Measurements from ENCODE around the gene MACROH2A2. TPM values are rescaled to one million over a fixed set of nuclear protein-coding genes. Genes with fewer than 3 reads are reported as not detected.
"Not testable (repeated sequence)": the region's sequence is repeated elsewhere in the genome, so short reads cannot be mapped to it uniquely, and the experiment has no call there.

Gene MACROH2A2
- total RNA-seq, 2 donors from 2014 or later, result 10.4 to 11.8 TPM

DNA sequence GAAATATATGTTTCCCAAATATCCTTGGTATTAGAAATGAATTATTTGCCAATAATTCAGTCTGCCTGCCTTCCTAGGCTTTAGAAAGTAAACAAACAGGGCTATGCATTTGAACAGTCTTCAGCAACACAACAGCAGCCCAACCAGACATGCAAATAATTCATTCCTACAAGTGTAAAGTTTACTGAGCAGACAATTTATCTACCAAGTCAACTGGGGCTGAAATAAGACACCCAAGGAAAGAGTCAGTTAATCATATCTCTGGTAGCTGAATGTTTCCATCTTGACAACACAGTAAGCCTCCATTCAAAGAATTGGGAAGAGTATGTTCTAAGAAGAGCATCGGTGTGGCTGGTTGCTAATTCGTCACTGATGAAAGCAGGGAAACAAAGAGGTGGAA, 41.6 kb downstream of the MACROH2A2 start:
- intact Hi-C loops (cut with DNase I, micrococcal nuclease), result no loop called here
- no peak for ATAC-seq
- no peak for DNase-seq

DNA sequence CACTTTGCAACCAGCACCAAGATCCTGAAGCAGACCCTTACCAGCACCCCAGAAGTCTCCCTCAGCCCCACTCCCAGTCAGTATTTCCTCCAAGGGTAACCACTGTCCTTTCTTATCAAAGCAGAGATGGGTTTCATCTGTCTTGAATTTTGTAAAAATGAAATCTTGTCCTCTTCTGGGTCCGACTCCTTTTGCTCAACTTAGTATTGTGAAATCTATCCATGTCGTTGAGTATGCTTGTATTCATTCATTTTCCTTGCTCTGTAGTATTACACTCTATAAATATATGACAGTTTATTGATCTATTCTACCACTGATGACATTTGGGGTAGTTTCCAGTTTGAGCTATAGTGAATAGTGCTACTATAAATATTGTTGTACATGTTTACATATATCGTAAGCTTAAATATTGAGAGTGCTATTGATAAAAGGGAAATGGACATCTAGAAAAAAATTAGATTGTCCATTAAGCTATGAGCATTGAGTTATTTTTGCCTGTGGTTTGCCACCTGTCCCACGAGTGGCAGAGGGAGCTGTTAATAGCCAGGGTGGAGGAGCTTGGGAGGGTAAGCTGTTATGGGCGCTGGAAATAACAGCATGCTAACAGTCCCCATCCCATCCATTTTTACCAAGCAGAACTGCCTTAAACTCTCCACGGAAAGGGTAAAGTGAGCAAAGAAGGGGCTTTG, 43.5 kb downstream of the MACROH2A2 start:
- intact Hi-C loops (cut with DNase I, micrococcal nuclease), result no loop called here
- no peak for ATAC-seq
- no peak for DNase-seq

DNA sequence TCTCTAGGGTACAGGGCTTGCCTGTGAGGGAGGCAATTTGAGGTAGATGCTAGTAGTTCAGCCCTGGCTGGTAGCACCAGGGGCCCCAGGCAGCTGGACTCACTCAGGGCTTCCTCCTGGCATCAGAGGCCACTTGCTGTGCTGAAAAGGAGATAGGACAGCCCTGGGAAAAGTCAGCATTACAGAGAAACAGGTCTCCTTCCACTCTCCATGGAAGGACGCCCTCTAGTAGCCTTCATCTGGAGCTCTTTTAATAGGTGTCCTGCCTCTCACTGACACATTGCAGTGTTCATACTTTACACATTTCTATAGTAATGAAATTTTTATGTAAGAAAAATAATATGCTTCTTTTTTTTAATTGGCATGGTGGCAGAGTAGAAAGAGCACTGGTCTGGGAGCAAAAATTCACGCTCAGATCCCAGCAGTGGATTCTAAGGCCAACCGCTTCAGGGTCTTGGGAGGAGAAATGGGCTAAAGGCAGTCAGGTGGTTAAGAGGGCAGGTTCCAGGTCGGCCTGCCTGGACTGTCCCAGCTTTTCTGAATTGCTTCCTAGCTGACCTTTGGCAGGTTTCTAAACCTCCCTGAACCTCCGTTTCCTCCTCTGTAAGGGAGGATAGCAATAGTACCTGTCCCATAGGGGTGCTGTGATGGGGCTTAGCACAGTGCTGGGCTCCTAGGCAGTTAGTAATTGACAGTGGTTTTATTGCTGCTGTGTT, 44.2 kb downstream of the MACROH2A2 start:
- ATAC-seq (no peak), DNase-seq (no peak)
- intact Hi-C loops (cut with DNase I, micrococcal nuclease), result no loop called here

DNA sequence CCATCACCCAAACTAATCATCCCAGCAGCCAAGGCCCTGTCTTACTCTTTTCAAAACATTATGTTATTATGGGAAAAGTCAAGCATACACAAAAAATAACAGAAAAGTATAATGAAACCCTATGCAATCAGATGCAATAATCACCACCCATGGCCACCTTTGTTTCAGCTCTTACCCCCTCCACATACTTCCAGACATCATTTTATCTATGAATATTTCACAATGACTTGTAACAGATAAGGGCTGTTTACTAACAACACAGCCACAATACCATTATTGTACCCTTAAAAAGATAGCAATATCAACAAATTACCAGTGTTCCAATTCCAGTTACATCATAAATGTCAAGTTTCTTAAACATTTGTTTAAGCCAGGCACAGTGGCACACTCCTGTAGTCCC, 44.8 kb downstream of the MACROH2A2 start:
- intact Hi-C loops (cut with DNase I, micrococcal nuclease), result no loop called here
- no peak for ATAC-seq
- no peak for DNase-seq

DNA sequence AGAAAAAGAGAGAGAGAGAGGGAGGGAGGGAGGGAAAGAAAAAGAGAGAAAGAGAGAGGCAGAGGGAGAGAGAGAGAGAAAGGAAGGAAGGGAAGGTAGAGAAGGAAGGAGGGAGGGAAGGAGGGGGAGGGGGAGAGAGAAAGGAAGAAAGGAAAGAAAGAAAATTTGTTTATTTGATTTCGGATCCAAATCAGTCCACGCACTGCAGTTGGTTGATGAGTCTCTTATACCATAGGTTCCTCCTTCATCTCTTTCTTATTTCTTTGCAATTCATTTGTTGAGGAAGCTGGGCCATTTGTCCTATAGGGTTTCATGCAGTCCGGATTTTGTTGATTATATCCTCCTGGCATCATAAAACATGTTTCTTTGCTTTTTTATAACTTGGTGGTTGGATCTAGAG, 45.6 kb downstream of the MACROH2A2 start:
- ATAC-seq (no peak), DNase-seq (no peak)
- intact Hi-C loops (cut with DNase I, micrococcal nuclease), result no loop called here

DNA sequence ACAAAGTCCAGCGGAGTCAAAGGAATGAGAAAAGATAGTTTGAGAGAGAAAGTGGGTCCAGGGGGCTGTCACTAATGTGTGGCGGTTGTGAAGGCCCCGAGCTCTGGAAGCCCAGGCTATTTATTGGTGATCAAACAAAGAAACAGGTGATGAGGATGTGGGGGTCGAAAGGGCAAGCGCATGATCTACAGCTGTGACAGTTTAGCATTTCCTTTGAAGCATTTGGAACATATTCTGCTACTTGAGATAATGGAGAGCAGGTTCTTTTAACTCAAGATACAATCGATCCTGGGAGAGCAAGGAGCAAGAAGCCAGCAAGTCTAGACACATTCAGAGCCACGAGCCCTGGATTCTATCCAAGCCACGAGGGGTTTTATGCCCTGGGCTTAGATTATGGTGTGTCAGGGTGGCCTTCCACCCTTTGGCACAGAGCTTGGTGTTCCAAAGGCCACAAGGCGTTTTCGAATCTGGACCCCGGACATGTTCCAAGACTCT, 48.5 kb downstream of the MACROH2A2 start:
- intact Hi-C loops (cut with DNase I, micrococcal nuclease); DNase-seq; ATAC-seq: not testable (repeated sequence)

DNA sequence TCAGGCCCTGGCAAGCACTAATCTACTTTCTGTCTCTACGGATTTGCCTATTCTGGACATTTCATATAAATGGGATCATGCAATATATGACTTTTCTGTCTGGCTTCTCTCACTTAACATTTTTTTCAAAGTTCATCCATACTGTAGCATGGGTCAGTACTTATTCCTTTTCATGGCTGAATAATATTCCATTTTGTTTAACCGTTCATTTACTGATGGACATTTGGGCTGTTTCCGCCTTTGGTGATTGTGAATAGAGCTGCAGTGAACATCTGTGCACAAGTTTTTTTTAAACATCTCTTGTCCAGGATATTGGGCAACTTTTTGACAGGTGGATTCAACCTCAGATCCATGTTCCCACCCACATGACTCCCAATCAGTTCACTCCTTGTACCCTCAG, 49.0 kb downstream of the MACROH2A2 start:
- intact Hi-C loops (cut with DNase I, micrococcal nuclease), result no loop called here
- DNase-seq (no peak), ATAC-seq (no peak)

DNA sequence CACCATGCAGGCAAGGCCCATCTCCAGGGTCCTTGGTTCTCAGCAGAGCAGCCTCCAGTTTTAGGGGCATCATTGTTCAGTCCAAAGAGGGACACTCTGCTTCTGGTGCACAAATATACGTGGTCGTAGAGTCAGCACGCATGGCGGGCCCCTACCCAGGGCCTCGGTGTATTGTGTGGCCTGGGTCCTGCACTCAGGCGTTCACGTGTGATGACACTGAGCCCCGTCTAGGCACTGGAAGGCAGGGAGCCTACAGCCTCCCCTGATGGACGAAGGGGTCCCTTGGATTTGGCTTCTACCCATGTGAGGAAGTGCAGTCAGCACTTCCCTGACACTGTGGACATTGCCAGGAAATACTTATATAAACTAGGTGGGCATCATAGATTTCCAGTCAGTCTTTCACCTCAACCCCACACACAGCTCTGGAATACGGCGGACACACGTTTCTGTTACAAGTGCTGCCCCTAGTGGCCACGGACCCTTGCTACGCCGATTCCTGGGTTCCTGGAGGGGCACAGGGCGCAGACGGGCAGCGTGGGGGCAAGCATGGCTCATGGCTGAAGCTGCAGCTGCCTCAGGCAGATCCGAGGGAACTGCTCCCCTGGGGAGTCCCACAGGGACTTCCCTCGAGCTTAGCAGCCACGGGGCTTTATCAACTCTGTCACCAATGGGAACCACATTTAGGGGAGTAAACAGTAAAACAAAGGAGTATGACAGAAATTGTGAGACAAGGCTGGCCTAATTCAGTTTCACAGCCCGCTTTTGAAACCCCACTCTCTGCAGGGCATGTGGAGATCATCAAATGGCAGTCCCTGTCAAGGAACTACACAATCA, 54.5 kb downstream of the MACROH2A2 start:
- DNase-seq (no peak), ATAC-seq (no peak)
- intact Hi-C loops (cut with DNase I, micrococcal nuclease), result no loop called here

DNA sequence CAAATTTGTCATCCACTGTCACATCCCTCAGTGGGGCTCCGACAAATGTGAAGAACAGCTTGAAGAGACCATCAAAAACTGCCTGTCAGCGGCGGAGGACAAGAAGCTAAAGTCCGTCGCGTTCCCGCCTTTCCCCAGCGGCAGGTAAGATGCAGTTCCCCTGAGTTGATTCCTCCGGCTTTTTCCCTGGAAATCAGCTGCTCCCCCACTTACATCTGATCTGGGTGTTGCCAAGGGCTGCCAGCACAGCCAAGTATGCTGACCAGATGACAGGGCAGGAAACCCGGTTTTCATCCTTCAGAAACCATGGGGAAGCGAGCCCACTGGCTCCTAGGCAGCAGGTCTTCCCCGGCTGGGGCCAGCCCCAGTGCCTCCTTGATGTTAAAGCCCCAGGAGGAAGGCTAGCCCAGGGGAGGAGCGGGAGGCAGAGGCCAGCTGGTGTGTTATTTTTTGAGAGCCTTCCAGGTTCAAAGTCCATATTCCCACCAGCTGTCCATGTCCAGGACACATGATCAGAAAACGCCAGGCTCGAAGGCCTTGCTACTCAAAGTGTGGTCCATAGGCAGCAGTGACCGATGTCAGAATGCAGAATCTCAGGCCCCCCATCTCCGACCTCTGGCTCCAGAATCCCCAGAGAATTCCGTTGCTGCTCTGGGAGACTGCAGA, 56.6 kb downstream of the MACROH2A2 start:
- DNase-seq (no peak), ATAC-seq (peak; percentile 60)
- intact Hi-C loops (cut with DNase I, micrococcal nuclease), result no loop called here

DNA sequence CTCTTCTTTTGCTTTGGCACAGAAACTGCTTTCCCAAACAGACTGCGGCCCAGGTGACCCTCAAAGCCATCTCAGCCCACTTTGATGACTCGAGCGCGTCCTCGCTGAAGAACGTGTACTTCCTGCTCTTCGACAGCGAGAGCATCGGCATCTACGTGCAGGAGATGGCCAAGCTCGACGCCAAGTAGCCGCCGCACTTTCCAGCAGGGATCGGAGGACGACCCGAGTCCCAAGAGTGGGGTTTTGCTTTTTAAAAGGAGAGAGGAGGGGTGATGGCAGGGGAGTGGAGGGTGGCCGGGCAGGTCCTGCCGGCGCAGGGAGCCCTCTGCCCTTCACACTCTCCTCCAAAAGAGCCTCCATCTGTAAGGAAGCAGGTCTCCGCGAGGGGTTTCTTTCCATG, 58.9 kb downstream of the MACROH2A2 start:
- ATAC-seq, result no peak
- no peak for DNase-seq
- intact Hi-C loops (cut with DNase I, micrococcal nuclease), result no loop called here

DNA sequence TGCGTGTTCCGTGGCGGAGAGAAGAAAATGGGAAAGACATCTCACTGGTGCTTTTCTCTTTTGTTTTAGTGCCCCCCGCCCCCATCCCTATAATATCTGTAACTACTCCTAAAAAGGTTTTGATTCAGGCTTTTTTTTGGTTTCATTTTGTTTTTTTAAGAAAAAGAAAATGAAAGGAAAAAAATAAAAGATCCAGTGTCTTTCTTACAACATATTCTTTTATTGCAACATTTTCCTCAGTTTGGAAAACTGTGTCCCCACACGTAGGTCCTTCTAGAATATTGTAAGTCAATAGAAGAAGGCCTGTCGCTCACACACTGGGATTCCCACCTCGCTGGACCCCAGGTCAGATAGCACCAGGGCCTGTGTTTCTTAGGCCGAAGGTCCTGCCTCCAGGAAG, 59.4 kb downstream of the MACROH2A2 start:
- ATAC-seq, result no peak
- DNase-seq, result no peak
- intact Hi-C loops (cut with DNase I, micrococcal nuclease), result no loop called here

DNA sequence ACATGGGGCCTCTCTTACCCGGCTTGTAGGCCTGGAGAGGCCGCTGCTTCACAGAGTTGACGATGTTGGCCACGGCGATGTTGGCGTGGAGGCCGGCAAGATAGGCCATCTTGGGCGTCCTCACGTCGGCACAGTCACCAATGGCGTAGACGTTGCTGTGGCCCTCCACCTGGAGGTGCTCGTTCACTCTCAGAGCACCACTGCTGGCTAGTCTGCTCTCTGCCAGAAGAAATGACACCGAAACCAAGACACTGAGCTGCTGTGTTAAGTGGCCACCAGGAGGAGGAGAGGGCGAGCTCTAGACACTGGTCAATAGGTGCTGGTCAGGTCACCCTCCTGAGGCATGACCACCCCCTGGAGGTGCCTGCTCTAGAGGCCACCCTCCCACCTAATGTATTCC, 62.3 kb downstream of the MACROH2A2 start:
- DNase-seq (no peak), ATAC-seq (no peak)
- intact Hi-C loops (cut with DNase I, micrococcal nuclease), result no loop called here

DNA sequence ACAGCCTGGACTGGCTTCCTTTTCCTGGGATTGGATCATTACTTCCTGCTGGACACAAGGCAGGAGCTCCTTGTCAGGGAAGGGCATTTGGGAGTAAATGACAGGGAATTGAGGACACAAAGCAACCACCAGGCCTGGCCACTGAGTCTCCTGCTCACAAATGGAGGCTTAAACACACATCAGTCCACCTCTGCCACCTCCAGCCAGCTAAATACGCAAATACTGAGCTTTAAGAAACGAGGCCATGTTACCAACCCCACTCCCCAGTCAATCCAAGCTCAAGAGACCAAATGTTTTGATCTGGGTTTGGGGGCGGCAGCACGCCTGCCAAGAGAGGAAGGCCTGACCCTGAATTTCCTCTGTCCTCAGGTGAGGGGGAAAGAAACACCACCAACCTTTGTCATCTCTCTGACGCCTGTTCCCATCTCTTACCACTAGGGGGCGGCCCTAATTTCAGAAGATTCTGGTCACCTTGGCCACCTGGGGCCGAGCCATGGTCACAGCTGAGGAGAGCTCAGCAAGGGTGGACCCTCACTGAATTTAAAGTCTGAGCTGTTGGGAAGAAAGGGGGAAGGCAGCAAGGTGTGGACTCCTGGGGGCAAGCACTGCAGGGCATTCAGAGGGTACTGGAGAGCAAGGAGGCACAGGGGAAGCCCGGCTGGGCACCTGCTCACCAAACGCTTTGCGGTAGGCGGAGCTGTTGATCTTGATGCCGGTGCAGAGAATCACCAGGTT, 63.5 kb downstream of the MACROH2A2 start:
- ATAC-seq (peak; percentile 83), DNase-seq (peak in 1 of 2 donors; percentile 61)
- intact Hi-C loops (cut with DNase I, micrococcal nuclease), result no loop called here

DNA sequence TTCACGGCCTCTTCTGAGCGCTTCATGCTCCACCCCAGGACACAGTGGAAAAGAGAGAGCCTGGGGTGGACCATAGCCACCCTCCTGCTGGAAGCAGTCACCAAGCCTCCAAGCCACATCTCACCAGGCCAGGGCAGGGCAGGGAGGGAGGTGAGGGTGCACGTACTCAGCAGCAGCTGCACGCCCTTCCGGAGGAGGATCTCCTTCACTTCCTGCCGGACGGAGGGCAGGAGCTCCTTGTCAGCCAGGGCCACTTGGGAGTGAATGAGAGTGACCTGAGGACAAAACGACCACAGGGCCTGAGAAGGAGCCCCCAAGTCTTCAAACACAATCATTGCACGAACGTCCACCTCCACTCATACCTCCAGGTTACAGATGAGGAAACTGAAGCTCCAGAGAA, 65.0 kb downstream of the MACROH2A2 start:
- no peak for DNase-seq
- no peak for ATAC-seq
- intact Hi-C loops (cut with DNase I, micrococcal nuclease), result no loop called here

DNA sequence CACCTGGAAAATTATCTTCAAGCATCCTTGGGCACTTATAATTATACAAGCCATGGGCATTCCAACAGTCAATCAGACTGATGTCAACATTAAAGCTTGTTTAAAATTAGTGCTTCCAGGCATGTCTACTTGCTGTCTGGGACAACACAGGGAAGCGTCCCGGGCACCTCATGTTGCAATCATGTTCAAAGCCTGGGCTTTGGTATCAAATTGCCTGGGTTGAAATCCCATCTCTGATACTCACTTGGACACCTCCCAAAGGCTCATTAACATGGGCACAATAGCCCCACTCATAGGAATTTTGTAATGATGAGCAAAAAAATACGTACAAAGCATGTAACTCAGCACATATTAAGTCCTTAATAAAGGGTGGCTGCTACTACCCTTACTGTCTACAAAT, 65.5 kb downstream of the MACROH2A2 start:
- no peak for DNase-seq
- intact Hi-C loops (cut with DNase I, micrococcal nuclease), result no loop called here

DNA sequence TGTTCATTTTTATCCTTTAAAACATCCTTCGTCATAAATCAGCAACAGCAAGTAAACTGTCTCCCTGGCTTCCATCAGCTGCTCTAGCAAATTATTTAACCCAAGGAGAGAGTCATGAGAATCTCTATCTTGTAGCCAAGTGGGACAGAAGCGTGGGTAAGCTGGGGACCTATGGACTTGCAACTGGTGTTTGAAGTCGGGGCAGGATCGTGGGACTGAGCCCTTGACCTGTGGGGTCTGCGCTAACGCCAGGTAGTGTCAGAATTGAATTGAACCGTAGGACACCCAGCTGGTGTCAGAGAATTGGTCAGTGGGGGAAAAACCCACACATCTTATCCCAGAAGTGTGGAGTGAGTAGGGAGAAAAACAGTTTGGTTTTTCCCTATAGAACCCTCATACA, 66.6 kb downstream of the MACROH2A2 start:
- DNase-seq (no peak), ATAC-seq (no peak)
- intact Hi-C loops (cut with DNase I, micrococcal nuclease), result no loop called here

More for the DNA sequence above, 65.5 kb downstream of the MACROH2A2 start:
- no peak for ATAC-seq

DNA sequence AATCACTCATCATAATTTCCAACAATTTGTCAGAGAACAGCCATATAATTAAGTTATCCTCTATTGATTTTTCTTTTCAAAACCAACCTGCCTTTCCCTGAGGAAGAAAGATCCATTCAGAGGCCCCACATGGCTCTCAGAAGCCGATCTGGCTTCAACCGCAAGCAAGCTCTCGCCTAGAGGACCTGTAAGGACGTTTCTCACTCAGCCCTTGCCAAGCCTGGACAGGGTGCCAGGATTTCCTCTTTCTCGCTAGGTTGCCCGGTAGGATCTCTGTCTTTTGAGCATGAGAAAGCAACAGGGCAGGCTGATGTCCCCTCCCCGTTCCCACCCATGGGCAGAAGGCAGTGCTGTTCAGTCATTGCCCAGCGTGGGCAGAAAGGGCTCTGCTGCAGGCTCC, 67.0 kb downstream of the MACROH2A2 start:
- DNase-seq, result no peak
- intact Hi-C loops (cut with DNase I, micrococcal nuclease), result no loop called here
- ATAC-seq, result no peak

DNA sequence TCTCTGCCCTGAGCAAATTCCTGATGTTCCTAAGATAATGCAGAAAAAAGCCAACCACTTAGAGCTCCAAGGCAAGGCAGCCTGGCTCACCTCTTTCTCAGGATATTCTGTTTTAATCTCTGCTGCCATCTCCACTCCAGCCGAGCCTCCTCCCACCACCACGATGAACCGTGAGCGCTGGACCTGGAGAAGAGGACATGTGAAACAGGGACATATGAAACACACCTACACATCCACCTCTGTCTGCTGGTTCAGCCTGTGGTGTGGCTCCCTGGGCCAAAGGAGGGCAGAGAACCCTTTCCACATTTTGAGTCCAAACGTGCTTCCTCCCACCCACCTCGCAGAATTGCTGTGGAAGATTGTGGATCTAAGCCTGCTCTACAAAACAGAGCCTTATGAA, 67.8 kb downstream of the MACROH2A2 start:
- intact Hi-C loops (cut with DNase I, micrococcal nuclease), result no loop called here
- ATAC-seq, result no peak
- DNase-seq, result no peak
